Aorta (tissue), 5 donors: Measurements from ENCODE around the gene THOC2. TPM values are rescaled to one million over a fixed set of nuclear protein-coding genes. Genes with fewer than 3 reads are reported as not detected.
"Not testable (repeated sequence)": the region's sequence is repeated elsewhere in the genome, so short reads cannot be mapped to it uniquely, and the experiment has no call there.

Experiments
- ATAC-seq: fragments of 200-7000 bp; cut with Tn5 transposase; one replicate; pipeline ENCODE4 v1.9.1; 2022; ENCODE audit warnings: moderate library complexity; ENCODE audit not compliant: low FRiP score
- DNase-seq, 2 donors: peaks; one replicate each; pipeline ENCODE4 v3.0.0-alpha.2; 2020
- H3K27ac ChIP-seq, 2 donors: one replicate each; pipeline ENCODE4 v1.5.1; 2013; ENCODE audit warnings: low read length in 2 of 2, mild to moderate bottlenecking in 2 of 2, moderate library complexity in 2 of 2, control low read depth in 1 of 2, inconsistent platforms in 1 of 2, low read depth in 1 of 2
- H3K27me3 ChIP-seq, 2 donors: one replicate each; pipeline ENCODE4 v1.6.1; 2013; ENCODE audit warnings: control low read depth in 1 of 2, low read length in 1 of 2, mild to moderate bottlenecking in 1 of 2, moderate library complexity in 1 of 2; ENCODE audit not compliant: insufficient read depth in 2 of 2, control insufficient read depth in 1 of 2
- H3K36me3 ChIP-seq, 2 donors: one replicate each; pipeline ENCODE4 v1.6.1; 2013; ENCODE audit warnings: control low read depth in 1 of 2, low read length in 1 of 2, mild to moderate bottlenecking in 1 of 2; ENCODE audit not compliant: insufficient read depth in 2 of 2, control insufficient read depth in 1 of 2
- H3K4me1 ChIP-seq, 2 donors: one replicate each; pipeline ENCODE4 v1.6.1; 2013; ENCODE audit warnings: low read length in 2 of 2, control low read depth in 1 of 2, mild to moderate bottlenecking in 1 of 2, moderate library complexity in 1 of 2; ENCODE audit not compliant: insufficient read depth in 2 of 2, control insufficient read depth in 1 of 2
- H3K4me3 ChIP-seq, 2 donors: one replicate each; pipeline ENCODE4 v1.5.1; 2013; ENCODE audit warnings: low read length in 2 of 2, control low read depth in 1 of 2, mild to moderate bottlenecking in 1 of 2
- H3K9me3 ChIP-seq: one replicate; pipeline ENCODE4 v1.6.1; 2013; ENCODE audit warnings: mild to moderate bottlenecking, low read length; ENCODE audit not compliant: control insufficient read depth
- WGBS, 2 donors: extraction: QIAGEN DNeasy Blood & Tissue Kit; methylation state at CpG; one replicate each; pipeline ENCODE4 v1.1.7; 2013; 5-methylcytosine and 5-hydroxymethylcytosine counted together
- intact Hi-C, 2 donors: fragments of 100-400 bp; cut with DNase I; formaldehyde crosslinking; loops; one replicate each; pipeline versions ENCODE4 v1.14.2 to v1.15.0; 2022
- polyA plus RNA-seq, 2 donors: library from polyadenylated mRNA; stranded (reverse); fragments of 200-250 nt; gene quantifications; one replicate each; pipeline ENCODE4 v1.2.3, GENCODE V29; 2013
- total RNA-seq, 2 donors: library from RNA; stranded (reverse); fragmentation: NEBNext Ultra II Directional; extraction: Animal tissue kit (Norgen Biotek cat#: 25700); gene quantifications; one replicate each; pipeline ENCODE4 v1.2.1, GENCODE V29; 2021
- donor health status: healthy with polysubstance abuse.
- donor health status: Bipolar disorder and iron deficiency.
- donor health status: DM: no; HTN: no; CAD: no.
- donor health status: DM: no; HTN: no; CAD: no.
- donor health status: DM: yes; HTN: yes; CAD: no.

Gene THOC2
- total and polyA plus RNA-seq, 4 donors = 13.1 to 90.7 (median 64.5) TPM

- no peaks in the 10 kb centered on the region for H3K27me3 ChIP-seq
- no peaks in the 10 kb centered on the region for H3K9me3 ChIP-seq
- DNase-seq (no peak), ATAC-seq (no peak)
- H3K36me3 ChIP-seq = no peaks in the 10 kb centered on the region
- no peak overlapping the region for H3K4me3 ChIP-seq
- intact Hi-C loops = no loop called here
- no peak overlapping the region for H3K27ac ChIP-seq
- WGBS, 2 donors = 67 to 86% methylated on average over 2 of the region's 2 CpGs
- H3K4me1 ChIP-seq = peaks cover 0 to 2% of the 10 kb centered on the region in 2 donors
Observed at GRCh38 chrX:123600181-123600580, 132.7 kb downstream of the THOC2 start.

GRCh38 chrX:123590842-123591486 is 141.9 kb downstream of the THOC2 start:
- no peaks in the 10 kb centered on the region for H3K9me3 ChIP-seq
- intact Hi-C loops = no loop called here
- 54 to 68% methylated on average over 6 of the region's 6 CpGs for WGBS, 2 donors
- no peaks in the 10 kb centered on the region for H3K36me3 ChIP-seq
- ATAC-seq = no peak
- no peak overlapping the region for H3K4me3 ChIP-seq
- no peak for DNase-seq
- H3K4me1 ChIP-seq = peaks cover 0 to 2% of the 10 kb centered on the region in 2 donors
- H3K27ac ChIP-seq = no peak overlapping the region
- H3K27me3 ChIP-seq = no peaks in the 10 kb centered on the region

DNA sequence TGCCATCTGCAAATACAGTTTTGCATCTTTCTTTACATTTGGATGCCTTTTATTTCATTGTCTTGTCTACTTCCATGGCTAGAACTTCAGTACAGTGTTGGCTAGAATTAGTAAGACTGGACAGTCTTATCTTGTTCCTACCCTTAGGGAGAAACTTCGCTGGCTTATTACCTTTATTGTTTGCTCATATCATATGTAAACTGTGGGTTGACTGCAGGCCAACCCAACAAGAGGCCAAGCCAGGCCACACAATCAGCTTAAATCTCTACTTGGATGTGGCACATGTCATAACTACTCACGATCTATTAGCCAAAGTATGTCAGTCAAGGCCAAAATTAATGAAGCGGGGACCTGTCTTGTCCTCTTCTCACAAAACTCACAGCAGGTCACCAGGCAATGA is 144.1 kb downstream of the THOC2 start:
- intact Hi-C loops = no loop called here
- H3K36me3 ChIP-seq = no peaks in the 10 kb centered on the region
- no peaks in the 10 kb centered on the region for H3K27me3 ChIP-seq
- no peak overlapping the region for H3K27ac ChIP-seq
- H3K9me3 ChIP-seq = no peaks in the 10 kb centered on the region
- H3K4me1 ChIP-seq = no peaks in the 10 kb centered on the region
- H3K4me3 ChIP-seq = no peak overlapping the region
- ATAC-seq = no peak
- 64 to 70% methylated on average over 3 of the region's 3 CpGs for WGBS, 2 donors
- DNase-seq = no peak

DNA sequence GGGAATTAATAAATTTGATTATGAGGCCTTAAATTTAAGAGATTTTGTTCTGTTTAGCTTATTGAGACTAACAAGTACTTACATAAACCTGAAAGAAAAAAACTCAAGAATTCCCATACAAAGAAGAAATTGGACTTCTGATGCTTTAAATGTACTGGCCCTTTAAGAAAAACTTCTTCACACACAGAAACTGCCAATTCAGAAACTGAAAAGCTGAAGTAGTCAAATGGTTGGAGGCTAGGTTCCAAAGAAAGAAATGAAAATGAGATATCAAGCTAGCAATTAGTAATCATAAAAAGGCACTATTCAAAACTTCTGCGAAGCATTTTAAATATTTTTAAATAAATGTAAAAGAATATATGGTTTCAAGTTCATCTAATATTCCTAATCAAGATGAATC is 151.3 kb downstream of the THOC2 start:
- no peak for ATAC-seq
- H3K4me3 ChIP-seq = no peak overlapping the region
- 33 to 45% methylated on average over 1 of the region's 1 CpG for WGBS, 2 donors
- intact Hi-C loops = no loop called here
- H3K4me1 ChIP-seq = no peaks in the 10 kb centered on the region
- H3K9me3 ChIP-seq = no peaks in the 10 kb centered on the region
- no peak for DNase-seq
- H3K36me3 ChIP-seq = no peaks in the 10 kb centered on the region
- H3K27ac ChIP-seq = no peak overlapping the region
- no peaks in the 10 kb centered on the region for H3K27me3 ChIP-seq

DNA sequence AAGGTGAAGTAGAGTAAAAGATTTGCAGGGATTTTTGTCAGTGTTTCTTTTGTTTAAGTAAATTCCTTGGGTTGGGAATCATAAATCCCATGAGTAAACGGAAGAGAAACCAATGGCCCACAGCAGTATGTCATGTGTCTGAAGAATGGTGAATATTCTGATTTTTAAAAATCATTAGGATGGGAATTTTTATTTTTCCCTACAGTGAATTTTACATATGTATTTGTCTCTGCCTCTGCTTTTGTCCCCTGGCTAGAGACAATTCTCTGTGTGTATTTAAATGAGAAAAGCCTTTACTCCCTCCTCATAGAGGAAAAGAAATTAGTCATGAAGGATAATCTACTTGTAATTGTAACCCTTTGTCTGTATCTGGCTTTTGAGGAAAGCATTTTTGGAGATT is 152.1 kb downstream of the THOC2 start:
- Histone ChIP-seq H3K27me3 (no peaks in the 10 kb centered on the region), H3K9me3 (no peaks in the 10 kb centered on the region), H3K4me1 (no peaks in the 10 kb centered on the region), H3K36me3 (no peaks in the 10 kb centered on the region), H3K4me3 (no peak overlapping the region), H3K27ac (no peak overlapping the region)
- ATAC-seq (no peak), DNase-seq (no peak)
- 45 to 84% methylated on average over 1 of the region's 1 CpG for WGBS, 2 donors
- intact Hi-C loops = no loop called here

GRCh38 chrX:123574027-123574426 is 158.8 kb downstream of the THOC2 start:
- DNase-seq = peak in 1 of 2 donors; percentile 68

DNA sequence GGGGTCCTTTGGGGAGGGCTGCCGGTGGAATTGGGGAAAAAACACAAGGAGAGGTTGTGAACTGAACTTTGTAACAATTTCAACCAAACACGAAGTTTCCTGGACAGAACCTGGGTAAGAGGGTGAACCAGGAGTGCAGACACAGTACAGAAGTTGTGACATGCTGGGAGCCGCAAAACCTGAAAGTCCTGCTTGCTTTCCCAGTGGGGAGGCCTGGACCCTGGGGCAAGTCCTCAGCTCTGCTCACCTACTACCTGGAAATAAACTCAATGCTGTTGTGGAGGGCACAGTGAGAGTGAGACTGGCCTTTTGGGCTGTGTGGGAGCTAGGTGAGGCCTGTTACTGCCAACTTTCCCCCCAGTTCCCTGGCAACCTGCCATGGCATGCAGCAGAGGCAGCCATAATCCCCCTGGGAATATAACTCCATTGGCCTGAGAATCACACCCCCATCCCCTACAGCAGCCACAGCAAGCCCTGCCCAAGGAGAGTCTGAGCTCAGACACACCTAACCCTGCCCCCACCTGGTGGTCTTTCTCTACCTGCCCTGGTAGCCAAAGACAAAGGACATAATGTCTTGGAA is 162.8 kb downstream of the THOC2 start:
- no peak for ATAC-seq
- Histone ChIP-seq H3K4me3 (no peak overlapping the region), H3K27me3 (no peaks in the 10 kb centered on the region), H3K4me1 (no peaks in the 10 kb centered on the region), H3K36me3 (no peaks in the 10 kb centered on the region), H3K9me3 (no peaks in the 10 kb centered on the region), H3K27ac (no peak overlapping the region)
- 67 to 86% methylated on average over 3 of the region's 3 CpGs for WGBS, 2 donors
- DNase-seq = no peak
- intact Hi-C loops = no loop called here

More at GRCh38 chrX:123574027-123574426, 158.8 kb downstream of the THOC2 start:
- H3K27me3 ChIP-seq, H3K36me3 ChIP-seq, ATAC-seq, H3K4me3 ChIP-seq, H3K27ac ChIP-seq, intact Hi-C loops, H3K9me3 ChIP-seq, H3K4me1 ChIP-seq: not testable (repeated sequence)
- WGBS, 2 donors = 77 to 83% methylated on average over 5 of the region's 5 CpGs

- no peak for ATAC-seq
- no peak overlapping the region for H3K27ac ChIP-seq
- no peaks in the 10 kb centered on the region for H3K4me1 ChIP-seq
- WGBS, 2 donors = 83 to 96% methylated on average over 4 of the region's 4 CpGs
- intact Hi-C loops = no loop called here
- no peaks in the 10 kb centered on the region for H3K27me3 ChIP-seq
- H3K4me3 ChIP-seq = no peak overlapping the region
- H3K9me3 ChIP-seq = no peaks in the 10 kb centered on the region
- no peak for DNase-seq
- no peaks in the 10 kb centered on the region for H3K36me3 ChIP-seq
Observed at GRCh38 chrX:123563167-123563566, 169.7 kb downstream of the THOC2 start.
